Neural cell (in vitro differentiated cells): ENCODE results near the gene AQP3. TPM values are rescaled to one million over a fixed set of nuclear protein-coding genes. Genes with fewer than 3 reads are reported as not detected.
A peak's percentile ranks its signal among the peaks of the same experiment; 100 is the strongest.

Experiments
- H2AFZ ChIP-seq: fragments of 200-600, 300-800 bp; sonication (generic), shearing (Covaris generic); 2 replicates; pipeline ENCODE4 v1.6.0; 2014; ENCODE audit warnings: low read depth, mild to moderate bottlenecking, antibody characterized with exemption, low read length, moderate library complexity
- H3F3A ChIP-seq: fragments of 200-600 bp; shearing (Covaris generic); 2 replicates; pipeline ENCODE4 v1.6.1; 2016; ENCODE audit warnings: mild to moderate bottlenecking, moderate library complexity, mixed read lengths, antibody characterized with exemption, low read length; ENCODE audit not compliant: insufficient read depth, poor library complexity, severe bottlenecking
- H3K27ac ChIP-seq: fragments of 200-600, 300-800 bp; sonication (generic), shearing (Covaris generic); 2 replicates; pipeline ENCODE4 v1.5.1; 2014; ENCODE audit warnings: mild to moderate bottlenecking, low read length, moderate library complexity
- H3K27me3 ChIP-seq: fragments of 300-800, 200-600 bp; sonication (generic), shearing (Covaris generic); 2 replicates; pipeline ENCODE4 v1.6.0; 2014; ENCODE audit warnings: mild to moderate bottlenecking, low read depth, low read length, moderate library complexity; ENCODE audit not compliant: insufficient read depth
- H3K36me3 ChIP-seq: fragments of 300-800, 200-600 bp; sonication (generic), shearing (Covaris generic); 2 replicates; pipeline ENCODE4 v1.5.1; 2014; ENCODE audit warnings: mild to moderate bottlenecking, antibody characterized with exemption, low read length, moderate library complexity; ENCODE audit not compliant: insufficient read depth
- H3K4me2 ChIP-seq: fragments of 300-800, 200-600 bp; sonication (generic), shearing (Covaris generic); 2 replicates; pipeline ENCODE4 v1.6.0; 2014; ENCODE audit warnings: mild to moderate bottlenecking, low read length
- H3K4me3 ChIP-seq: fragments of 300-800, 200-600 bp; sonication (generic), shearing (Covaris generic); 2 replicates; pipeline ENCODE4 v1.5.1; 2014; ENCODE audit warnings: mild to moderate bottlenecking, low read length, moderate library complexity
- H3K79me2 ChIP-seq: fragments of 200-600 bp; shearing (Covaris generic); replicated peaks from 2 replicates; pipeline ENCODE4 v1.6.0; 2014; ENCODE audit warnings: mild to moderate bottlenecking, low read length, moderate library complexity; ENCODE audit not compliant: insufficient read depth
- H3K9ac ChIP-seq: fragments of 300-800, 200-600 bp; sonication (generic), shearing (Covaris generic); 2 replicates; pipeline ENCODE4 v1.6.1; 2016; ENCODE audit warnings: mild to moderate bottlenecking, low read length, mixed read lengths
- H3K9me2 ChIP-seq: fragments of 200-600 bp; shearing (Covaris generic); 2 replicates; pipeline ENCODE4 v1.6.1; 2016; ENCODE audit warnings: mild to moderate bottlenecking, low read length, mixed read lengths; ENCODE audit not compliant: insufficient read depth
- H3K9me3 ChIP-seq: fragments of 200-600, 300-800 bp; sonication (generic), shearing (Covaris generic); 2 replicates; pipeline ENCODE4 v1.6.1; 2016; ENCODE audit warnings: mild to moderate bottlenecking, mixed run types, low read length, moderate library complexity, mixed read lengths
- H4K20me1 ChIP-seq: fragments of 200-600 bp; shearing (Covaris generic); 2 replicates; pipeline ENCODE4 v1.6.1; 2016; ENCODE audit warnings: mild to moderate bottlenecking, mixed run types; ENCODE audit not compliant: insufficient read depth
- CTCF ChIP-seq: fragments of 450-650 bp; IDR thresholded peaks from 2 replicates; pipeline ENCODE4 v1.5.1; 2014; ENCODE audit warnings: antibody characterized with exemption, mild to moderate bottlenecking, moderate library complexity; ENCODE audit not compliant: poor library complexity, severe bottlenecking
- EP300 ChIP-seq: fragments of 450-650 bp; conservative IDR thresholded peaks from 2 replicates; pipeline ENCODE4 v1.6.1; 2014; ENCODE audit warnings: antibody characterized with exemption, mild to moderate bottlenecking, moderate library complexity; ENCODE audit not compliant: poor library complexity, severe bottlenecking
- EZH2 ChIP-seq: fragments of 200-600, 300-800 bp; shearing (Covaris generic), sonication (generic); IDR thresholded peaks from 2 replicates; pipeline ENCODE4 v1.6.1; 2014; ENCODE audit warnings: antibody characterized with exemption, low read length, borderline replicate concordance, mild to moderate bottlenecking; ENCODE audit not compliant: insufficient read depth, poor library complexity, severe bottlenecking
- MXI1 ChIP-seq: fragments of 450-650 bp; conservative IDR thresholded peaks from 2 replicates; pipeline ENCODE4 v1.6.1; 2014; ENCODE audit warnings: antibody characterized with exemption, mild to moderate bottlenecking; ENCODE audit not compliant: poor library complexity, severe bottlenecking
- POLR2AphosphoS5 ChIP-seq: IDR thresholded peaks from 2 replicates; pipeline ENCODE4 v1.6.1; 2012
- RAD21 ChIP-seq: fragments of 450-650 bp; conservative IDR thresholded peaks from 2 replicates; pipeline ENCODE4 v1.6.1; 2014; ENCODE audit warnings: antibody characterized with exemption, mild to moderate bottlenecking, moderate library complexity
- REST ChIP-seq: IDR thresholded peaks from 2 replicates; pipeline ENCODE4 v1.6.1; 2012; ENCODE audit warnings: borderline replicate concordance
- SMC3 ChIP-seq: fragments of 450-650 bp; conservative IDR thresholded peaks from 2 replicates; pipeline ENCODE4 v1.6.1; 2014; ENCODE audit warnings: antibody characterized with exemption, mild to moderate bottlenecking, moderate library complexity; ENCODE audit not compliant: poor library complexity
- TAF1 ChIP-seq: IDR thresholded peaks from 2 replicates; pipeline ENCODE4 v1.6.1; 2012; ENCODE audit warnings: low read depth
- polyA plus RNA-seq: library from polyadenylated mRNA; depleted of rRNA; stranded (reverse); fragments of >200 nt; gene quantifications from 2 replicates; pipeline ENCODE4 v1.2.3, GENCODE V29; 2014

Gene AQP3
- polyA plus RNA-seq, 1 donor from 2014 or later, result not detected

GRCh38 chr9:33449715-33450114 is 2.3 kb upstream of the AQP3 start:
- H3K4me3 ChIP-seq, result no peak overlapping the region
- no peaks in the 10 kb centered on the region for H4K20me1 ChIP-seq
- H3K9ac ChIP-seq, result no peak overlapping the region
- TF ChIP-seq RAD21, result no peak
- TF ChIP-seq SMC3, result no peak
- TF ChIP-seq EP300, result no peak
- TF ChIP-seq TAF1, result no peak
- no peak for TF ChIP-seq EZH2
- TF ChIP-seq POLR2AphosphoS5, result no peak
- TF ChIP-seq CTCF, result no peak
- TF ChIP-seq MXI1, result no peak
- no peak for TF ChIP-seq REST
- H2AFZ ChIP-seq, result no peak overlapping the region
- no peaks in the 10 kb centered on the region for H3F3A ChIP-seq
- H3K27ac ChIP-seq, result no peak overlapping the region
- no peaks in the 10 kb centered on the region for H3K36me3 ChIP-seq
- H3K79me2 ChIP-seq, result no peaks in the 10 kb centered on the region
- H3K9me3 ChIP-seq, result no peaks in the 10 kb centered on the region
- H3K27me3 ChIP-seq, result peaks cover 9% of the 10 kb centered on the region
- H3K9me2 ChIP-seq, result no peaks in the 10 kb centered on the region
- H3K4me2 ChIP-seq, result no peak overlapping the region

- H3K36me3 ChIP-seq, result no peaks in the 10 kb centered on the region
- peaks cover 9% of the 10 kb centered on the region for H3K27me3 ChIP-seq
- no peaks in the 10 kb centered on the region for H3K79me2 ChIP-seq
- no peaks in the 10 kb centered on the region for H3K9me3 ChIP-seq
- no peak overlapping the region for H3K4me2 ChIP-seq
- no peaks in the 10 kb centered on the region for H4K20me1 ChIP-seq
- TF ChIP-seq TAF1, result no peak
- TF ChIP-seq EP300, result no peak
- TF ChIP-seq POLR2AphosphoS5, result no peak
- no peak for TF ChIP-seq EZH2
- no peak for TF ChIP-seq SMC3
- TF ChIP-seq RAD21, result no peak
- no peak for TF ChIP-seq REST
- TF ChIP-seq MXI1, result no peak
- TF ChIP-seq CTCF, result no peak
- peak overlapping the region; percentile 60 for H3K4me3 ChIP-seq
- H3F3A ChIP-seq, result no peaks in the 10 kb centered on the region
- peak overlapping the region; percentile 2 for H2AFZ ChIP-seq
- no peak overlapping the region for H3K27ac ChIP-seq
- no peaks in the 10 kb centered on the region for H3K9me2 ChIP-seq
- H3K9ac ChIP-seq, result peak overlapping the region; percentile 39
Observed at GRCh38 chr9:33447799-33448553, 583 bp upstream of the AQP3 start.
